SIG-M5 (cell line): Measurements from ENCODE around the gene IKZF3.
"Not testable (repeated sequence)": the region's sequence is repeated elsewhere in the genome, so short reads cannot be mapped to it uniquely, and the experiment has no call there.

Source experiments
- DNase-seq: peaks from one replicate; lab custom pipeline; 2025; lab: John Stamatoyannopoulos, UW

Gene IKZF3

DNA sequence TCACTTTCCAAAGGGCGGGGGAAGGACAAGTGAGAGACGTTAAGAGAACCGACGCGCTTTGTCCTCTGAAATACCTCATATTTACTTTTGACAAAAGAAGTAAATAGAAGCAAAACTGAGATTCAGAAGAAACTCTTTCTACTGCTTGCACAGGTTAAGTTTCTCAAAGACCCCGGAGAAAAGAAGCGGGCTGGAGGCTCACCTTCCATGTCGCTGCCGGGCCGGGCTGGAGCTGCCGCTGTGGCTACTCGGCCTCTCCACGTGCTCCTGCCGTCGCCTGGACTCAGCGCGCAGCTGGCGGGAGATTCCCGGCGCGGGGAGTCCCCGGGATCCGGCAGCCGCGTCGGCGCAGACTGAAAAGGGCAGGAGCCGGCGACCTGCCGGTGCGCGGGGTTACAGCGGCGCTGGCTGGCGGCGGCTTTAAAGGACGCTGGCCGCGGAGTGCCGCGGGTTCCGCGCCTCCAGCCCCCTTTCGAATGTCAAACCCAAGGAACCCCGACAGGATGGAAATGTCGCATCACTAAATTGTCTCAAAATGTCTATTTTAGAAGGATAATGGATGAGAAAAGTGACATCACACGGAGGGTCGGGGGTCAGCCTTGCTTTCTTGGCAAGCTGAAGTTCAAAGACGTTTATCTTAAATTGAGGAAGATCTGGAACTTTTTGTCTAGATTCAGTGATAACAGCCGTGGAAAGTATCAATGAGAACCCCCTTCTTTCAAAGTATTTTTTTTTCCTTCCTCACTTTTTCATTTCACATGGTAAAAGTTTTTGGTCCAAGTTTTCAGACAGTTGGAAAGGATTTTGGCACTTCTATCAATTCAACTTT is at the start of gene IKZF3:
Gene IKZF3 (minus strand): TSS at position 395 of the 829 bp plus-strand sequence. CDS start 186 bp downstream, at position 209.
- no peak for DNase-seq

GRCh38 chr17:39908789-39909352 is 44.8 kb upstream of the IKZF3 start:
- DNase-seq = no peak

DNA sequence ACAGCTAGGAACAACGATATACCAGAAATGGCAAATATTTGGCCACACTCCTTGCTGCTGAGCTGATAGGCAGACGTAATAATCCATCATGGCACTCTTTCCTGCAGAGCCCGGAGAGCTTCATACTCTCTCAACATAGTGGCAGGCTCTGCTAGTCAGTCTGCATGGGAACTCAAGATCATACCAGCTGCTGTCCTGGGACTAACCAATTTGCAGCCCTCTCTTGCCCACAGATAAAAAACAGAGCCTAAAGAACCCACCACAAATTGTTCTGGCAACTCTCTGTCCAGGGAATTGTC is 40.8 kb upstream of the IKZF3 start:
- DNase-seq = no peak

DNA sequence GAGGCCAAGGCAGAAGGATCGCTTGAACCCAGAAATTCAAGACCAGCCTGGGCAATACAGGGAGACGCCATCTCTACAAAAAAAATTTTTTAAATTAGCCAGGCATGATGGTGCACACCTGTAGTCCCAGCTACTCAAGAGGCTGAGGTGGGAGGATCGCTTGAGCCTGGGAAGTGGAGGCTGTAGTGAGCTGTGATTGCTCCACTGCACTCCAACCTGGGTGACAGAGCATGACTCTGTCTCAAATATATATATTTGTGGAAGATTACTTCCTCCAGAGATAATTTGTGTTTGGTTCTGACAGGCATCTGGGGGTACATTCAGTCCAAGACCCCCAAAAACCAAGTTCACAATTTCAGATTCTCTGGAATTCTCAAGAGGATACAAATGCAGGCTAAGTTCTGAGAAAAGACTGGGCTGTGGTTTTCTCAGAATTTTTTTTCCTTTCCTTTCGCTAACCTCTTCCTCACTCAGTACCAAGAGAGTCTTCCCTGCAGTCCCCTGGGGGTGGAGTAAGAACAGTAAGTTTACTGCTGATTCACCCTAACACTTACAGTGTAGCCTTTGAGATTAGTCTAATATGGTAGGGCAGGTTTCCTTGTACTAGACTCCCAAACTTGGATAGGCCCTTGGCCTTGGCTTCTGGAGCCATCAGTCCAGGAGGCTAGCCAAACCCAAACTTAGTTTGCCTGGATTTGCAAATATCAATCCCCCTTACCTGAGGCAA is 39.2 kb upstream of the IKZF3 start:
- DNase-seq = no peak

DNA sequence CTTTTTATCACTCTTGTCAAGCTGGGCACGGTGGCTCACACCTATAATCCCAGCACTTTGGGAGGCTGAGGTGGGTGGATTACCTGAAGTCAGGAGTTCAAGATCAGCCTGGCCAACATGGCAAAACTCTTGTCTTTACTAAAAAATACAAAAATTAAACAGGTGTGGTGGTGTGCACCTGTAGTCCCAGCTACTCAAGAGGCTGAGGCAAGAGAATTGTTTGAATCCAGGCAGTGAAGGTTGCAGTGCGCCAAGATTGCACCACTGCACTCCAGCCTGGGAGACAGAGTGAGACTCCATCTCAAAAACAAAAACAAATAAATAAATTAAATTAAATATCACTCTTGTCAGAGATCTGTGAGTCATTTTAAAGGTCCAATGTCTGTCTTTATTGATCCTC is 37.9 kb upstream of the IKZF3 start:
- not testable (repeated sequence) for DNase-seq

DNA sequence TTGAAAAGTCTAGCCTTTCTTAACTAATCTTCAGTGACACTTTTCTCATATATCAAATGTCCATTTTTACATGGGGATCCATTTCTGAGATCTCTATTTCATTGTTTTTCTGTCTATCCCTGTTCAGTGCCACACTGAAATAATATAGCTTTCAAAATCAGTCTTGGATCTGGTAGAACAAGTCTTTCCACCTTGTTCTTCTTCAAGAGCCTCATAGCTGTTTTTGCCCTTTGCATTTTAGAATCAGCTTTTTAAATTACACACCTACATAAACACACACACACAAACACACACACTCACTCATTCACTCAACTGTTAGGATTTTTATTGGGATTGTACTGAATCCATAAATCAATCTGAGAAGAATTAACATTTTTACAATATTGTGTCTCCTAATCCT is 35.1 kb upstream of the IKZF3 start:
- no peak for DNase-seq

DNA sequence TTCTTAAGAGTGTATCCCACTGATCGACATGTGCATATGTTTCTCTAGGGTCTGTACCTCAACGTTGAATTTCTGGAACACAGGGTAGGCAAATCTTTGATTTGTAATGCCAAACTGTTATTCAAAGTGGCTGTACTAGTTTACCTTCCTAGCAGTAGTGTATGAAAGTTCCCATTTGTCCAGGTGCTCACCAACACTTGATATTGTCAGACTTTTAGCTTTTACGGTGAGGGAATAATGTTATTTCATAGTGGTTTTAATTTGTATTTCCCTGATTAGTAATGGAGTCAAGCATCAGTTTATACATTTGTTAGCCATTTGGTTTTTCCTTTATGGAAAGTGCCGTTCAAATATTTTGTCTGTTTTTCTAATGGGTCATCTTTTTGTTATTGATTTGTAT is 34.0 kb upstream of the IKZF3 start:
- no peak for DNase-seq

- no peak for DNase-seq
Measured at GRCh38 chr17:39894681-39895376, 30.7 kb upstream of the IKZF3 start.

GRCh38 chr17:39889200-39889599 is 25.1 kb upstream of the IKZF3 start:
- no peak for DNase-seq

- DNase-seq = no peak
Measured at GRCh38 chr17:39887078-39887477, 23.0 kb upstream of the IKZF3 start.

- DNase-seq = not testable (repeated sequence)
Measured at GRCh38 chr17:39886102-39886501, 22.0 kb upstream of the IKZF3 start.

DNA sequence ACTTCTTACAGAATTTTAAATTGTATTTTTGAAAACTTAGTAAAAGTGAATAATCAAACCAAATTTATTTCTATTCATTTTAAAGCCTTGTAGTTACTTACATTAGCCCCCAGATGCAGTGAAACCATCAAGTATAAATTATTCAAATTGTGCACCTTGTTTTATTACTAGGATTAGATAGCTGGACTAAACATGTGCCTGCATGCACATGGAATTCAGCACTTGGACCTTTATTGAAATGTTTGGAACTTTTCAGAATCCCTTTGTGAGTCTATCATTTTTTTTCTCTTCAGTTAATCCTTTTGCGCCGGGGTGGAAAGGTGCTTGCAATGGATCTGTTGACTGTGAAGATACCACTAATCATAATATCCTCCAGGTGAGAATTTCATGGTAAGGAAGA is 8.6 kb upstream of the IKZF3 start:
- no peak for DNase-seq

GRCh38 chr17:39871801-39872200 is 7.7 kb upstream of the IKZF3 start:
- DNase-seq = no peak

DNA sequence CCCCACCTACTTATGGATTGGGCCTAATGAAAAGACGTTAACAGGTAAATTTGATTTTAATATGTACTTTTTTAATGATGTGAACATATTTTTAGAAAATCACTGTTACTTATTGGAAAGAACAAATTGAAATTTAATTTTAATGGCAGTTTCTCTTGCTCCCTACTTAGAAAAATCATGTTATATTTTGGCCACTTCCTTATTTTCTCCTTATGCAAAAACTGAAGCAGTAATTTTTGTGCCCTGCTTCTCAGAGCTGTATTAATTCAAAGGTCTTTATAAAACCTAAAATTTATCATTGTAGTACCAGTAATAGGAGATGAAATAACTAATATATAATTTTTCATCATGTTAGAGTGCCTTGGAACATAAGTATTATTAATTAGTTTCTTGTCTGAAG is 6.7 kb upstream of the IKZF3 start:
- no peak for DNase-seq

GRCh38 chr17:39868554-39868942 is 4.4 kb upstream of the IKZF3 start:
- DNase-seq = no peak

DNA sequence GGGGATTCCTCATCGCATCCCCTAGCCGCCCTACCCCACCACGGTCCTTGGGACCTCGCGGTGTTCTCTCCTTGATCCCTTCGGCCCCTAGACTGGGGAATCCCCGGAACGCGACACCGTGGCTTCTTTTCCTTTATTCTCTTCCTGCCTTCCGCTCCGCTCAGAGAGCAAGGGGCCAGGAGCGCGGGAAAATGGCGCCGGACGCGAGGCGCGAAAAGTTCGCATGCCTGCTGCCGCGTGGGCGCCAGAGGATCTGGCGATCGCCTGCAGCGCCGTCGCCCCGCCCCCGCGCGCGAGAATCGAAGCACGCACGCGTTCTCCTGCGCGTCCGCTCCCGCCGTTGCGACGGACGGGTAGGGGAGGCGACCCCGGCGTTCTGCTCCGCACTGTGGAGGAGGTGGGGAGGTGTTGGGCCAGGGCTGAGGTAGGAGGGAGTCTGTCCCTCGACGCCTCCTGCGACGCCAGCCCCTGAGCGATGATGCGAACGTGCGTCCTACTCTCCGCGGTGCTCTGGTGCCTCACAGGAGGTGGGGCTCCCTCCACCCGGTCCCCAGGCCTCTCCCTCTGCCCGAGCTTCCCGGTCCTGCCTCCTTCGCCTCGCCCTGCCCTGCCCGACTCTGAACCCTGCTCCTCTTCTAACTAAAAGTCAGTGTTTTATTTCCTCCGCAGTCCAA is 3.9 kb upstream of the IKZF3 start, which contains the start of gene ZPBP2:
Gene ZPBP2 (plus strand): TSS at position 323 of the 674 bp plus-strand sequence. CDS start 153 bp downstream, at position 476.
- no peak for DNase-seq

DNA sequence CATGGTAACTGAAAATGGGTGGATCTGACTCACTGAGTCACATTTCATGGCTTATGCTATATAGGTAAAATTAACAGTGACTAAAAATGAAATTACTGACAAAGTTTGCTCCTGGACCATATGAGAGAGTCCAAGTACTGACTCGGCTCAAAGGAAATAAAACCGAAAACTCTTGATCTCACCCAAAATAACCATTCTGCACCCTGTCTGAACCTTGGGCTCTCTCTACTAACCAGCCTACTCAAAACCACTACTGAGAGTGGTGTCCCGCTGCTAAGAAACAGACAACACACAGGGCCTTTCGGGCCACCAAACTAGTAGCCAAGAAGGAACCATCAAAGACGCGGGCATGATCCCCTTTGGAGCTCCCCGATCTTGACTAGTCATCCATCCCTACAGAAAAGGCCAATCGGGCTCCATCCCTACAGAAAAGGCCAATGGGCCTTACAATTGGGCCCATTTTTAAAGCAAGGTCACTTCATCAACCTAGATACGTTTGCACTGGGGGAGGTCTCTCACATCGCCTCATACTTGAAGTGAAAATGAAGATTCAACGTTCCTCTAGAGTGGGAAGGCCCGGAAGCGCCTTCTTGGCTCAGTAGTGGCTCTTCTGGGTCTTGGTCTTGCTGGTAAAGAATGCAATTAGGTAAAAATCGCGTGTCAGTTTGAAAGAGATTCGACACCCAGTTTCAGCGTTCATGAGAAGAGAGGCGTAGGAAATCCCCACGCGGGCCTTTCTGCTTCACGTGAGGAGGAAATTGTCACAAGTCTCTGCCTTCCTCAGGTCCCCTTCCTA is 3.2 kb upstream of the IKZF3 start:
- no peak for DNase-seq

- no peak for DNase-seq
Measured at GRCh38 chr17:39866013-39866730, 2.1 kb upstream of the IKZF3 start.

DNA sequence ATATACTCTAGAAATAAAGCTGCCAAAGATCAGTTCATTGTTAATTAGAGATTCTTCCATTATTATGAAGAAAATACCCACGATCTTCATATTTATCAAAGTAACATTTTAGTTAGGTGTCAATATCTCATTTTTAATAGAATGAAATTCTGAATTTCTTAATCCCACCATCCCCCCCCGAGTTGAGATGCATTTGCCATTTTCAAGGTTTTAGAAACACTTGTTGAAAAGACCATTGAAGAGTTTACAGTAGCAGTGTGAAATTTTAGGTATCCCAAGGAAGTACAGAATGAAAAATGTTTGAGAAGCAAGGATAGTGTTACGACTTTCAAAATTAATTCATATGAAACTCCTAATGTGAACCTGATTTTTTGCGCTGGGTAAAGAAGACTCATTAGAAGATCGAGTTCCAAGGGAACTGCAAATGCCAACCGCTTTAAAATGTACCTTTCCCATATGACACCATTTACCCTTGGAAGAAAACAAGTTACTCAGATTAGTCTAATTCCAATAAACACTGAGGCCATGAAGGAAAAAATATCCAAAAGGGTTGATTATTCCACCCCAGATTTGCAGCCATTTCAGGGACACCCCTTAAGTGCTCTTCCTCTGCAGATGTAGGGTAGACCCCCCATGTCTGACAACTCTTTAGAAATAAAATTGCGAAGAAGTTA is 731 bp downstream of the IKZF3 start:
- no peak for DNase-seq

DNA sequence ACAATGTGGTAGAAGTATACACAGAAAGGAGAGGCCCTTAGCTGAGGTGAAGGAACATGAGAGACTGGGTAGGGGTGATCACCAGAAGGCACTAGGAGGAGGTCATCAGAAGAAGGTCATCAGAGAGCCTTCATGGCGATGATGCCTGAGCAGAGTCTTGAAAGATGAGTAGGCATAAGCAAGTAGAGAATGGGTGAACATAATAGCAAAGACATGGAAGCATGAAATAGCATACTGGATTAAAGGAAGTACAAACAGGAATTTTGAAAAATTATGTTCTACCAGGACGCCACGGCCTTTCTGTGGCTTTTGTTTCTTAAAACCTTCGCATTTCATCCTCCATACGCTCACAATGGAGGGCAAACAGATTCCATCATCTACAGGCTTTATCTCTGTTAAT is 2.9 kb downstream of the IKZF3 start:
- DNase-seq = no peak
